IMR-90 (cell line): ENCODE data around the gene TENM3.

Experiments
- CTCF ChIP-seq: conservative IDR thresholded peaks from 2 replicates; pipeline ENCODE4 v1.5.1; 2012; ENCODE audit warnings: mild to moderate bottlenecking, low read depth, low read length, improper control_type of control experiment
- POLR2A ChIP-seq: IDR thresholded peaks from 2 replicates; pipeline ENCODE4 v1.6.1; 2012; ENCODE audit warnings: mild to moderate bottlenecking, low read depth, low read length

DNA sequence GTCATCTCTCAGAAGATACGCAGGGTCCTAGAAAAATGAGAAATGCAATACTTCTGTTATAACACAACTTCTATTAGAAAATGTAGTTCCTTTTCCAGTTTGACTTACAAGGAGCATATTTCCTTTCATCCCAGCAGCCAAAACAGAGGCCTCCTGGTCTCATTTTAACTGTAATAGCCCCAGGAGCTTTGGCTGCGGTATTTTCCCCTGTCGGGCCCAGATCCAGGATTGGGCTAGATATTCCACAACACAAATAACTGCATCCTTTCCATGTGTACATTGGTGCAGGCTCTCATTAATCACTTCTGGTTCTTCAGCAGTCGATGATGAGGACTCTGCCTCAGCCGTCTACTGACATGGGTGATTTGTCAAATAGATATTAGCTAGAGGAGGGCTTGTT lies 166.1 kb downstream of the TENM3 start:
- TF ChIP-seq POLR2A, result no peak
- TF ChIP-seq CTCF, result no peak
